ENCODE measurements around the gene TMEM53. TPM values are rescaled to one million over a fixed set of nuclear protein-coding genes. Genes with fewer than 3 reads are reported as not detected.
A peak's percentile ranks its signal among the peaks of the same experiment; 100 is the strongest.

The TMEM53 gene
- total and polyA plus RNA-seq, 2 experiments from 2014 or later, result 6.9 to 37.4 TPM

DNA sequence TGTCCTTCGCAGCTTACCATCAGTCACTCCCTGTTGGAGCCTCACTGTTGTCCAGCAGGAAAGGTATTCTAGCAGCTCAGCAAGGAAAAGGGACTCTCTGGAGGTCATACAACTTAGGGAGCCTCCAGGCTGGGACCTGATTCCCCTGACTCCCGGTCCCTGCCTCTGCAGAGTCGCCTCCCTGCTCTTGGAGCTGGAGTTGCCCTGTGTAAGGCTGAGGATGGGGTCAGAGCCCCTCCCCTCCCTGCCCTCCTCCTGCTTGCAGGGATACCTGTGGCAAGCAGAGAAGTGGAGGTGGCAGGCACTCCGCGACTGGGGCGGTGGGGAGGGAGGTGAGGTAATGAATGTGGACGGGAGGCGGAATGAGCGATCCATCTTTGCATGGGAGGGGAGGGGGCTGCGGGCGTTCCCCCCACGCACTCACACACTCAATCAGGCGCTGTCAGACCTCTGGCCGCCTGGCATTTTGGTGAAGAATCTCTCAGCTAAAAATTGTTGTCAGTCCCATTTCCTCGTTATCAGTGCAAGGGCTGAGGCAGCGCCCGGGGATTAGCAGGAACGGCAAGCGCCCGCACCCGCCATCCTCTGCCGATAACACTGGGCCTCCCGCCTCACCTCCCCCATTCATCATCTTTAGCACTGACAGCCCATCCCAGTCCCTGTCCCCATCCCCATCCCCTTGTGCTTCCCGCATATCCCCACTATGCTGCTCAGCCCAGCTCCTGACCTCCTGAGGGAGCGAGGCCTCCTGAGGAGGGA, 64.3 kb downstream of the TMEM53 start:
- H3K4me1 ChIP-seq (ENCODE audit: insufficient read depth), result no peaks in the 10 kb centered on the region
- H3K36me3 ChIP-seq (replicated peaks; ENCODE audit: insufficient read depth, low read depth), result no peaks in the 10 kb centered on the region
- H3K9me3 ChIP-seq (ENCODE audit: low read depth), result no peaks in the 10 kb centered on the region
- TF ChIP-seq EZH2phosphoT487 (IDR thresholded peaks at IDR 0.05; ENCODE audit: low read depth, severe bottlenecking, unreplicated experiment) (no peak), EZH2 (IDR thresholded peaks at IDR 0.05; ENCODE audit: borderline replicate concordance) (no peak)
- TF ChIP-seq, protein P1, sequence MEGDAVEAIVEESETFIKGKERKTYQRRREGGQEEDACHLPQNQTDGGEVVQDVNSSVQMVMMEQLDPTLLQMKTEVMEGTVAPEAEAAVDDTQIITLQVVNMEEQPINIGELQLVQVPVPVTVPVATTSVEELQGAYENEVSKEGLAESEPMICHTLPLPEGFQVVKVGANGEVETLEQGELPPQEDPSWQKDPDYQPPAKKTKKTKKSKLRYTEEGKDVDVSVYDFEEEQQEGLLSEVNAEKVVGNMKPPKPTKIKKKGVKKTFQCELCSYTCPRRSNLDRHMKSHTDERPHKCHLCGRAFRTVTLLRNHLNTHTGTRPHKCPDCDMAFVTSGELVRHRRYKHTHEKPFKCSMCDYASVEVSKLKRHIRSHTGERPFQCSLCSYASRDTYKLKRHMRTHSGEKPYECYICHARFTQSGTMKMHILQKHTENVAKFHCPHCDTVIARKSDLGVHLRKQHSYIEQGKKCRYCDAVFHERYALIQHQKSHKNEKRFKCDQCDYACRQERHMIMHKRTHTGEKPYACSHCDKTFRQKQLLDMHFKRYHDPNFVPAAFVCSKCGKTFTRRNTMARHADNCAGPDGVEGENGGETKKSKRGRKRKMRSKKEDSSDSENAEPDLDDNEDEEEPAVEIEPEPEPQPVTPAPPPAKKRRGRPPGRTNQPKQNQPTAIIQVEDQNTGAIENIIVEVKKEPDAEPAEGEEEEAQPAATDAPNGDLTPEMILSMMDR (IDR thresholded peaks at IDR 0.05; ENCODE audit: poor library complexity), result no peak
- H4K20me1 ChIP-seq (ENCODE audit: insufficient read depth, poor library complexity, severe bottlenecking), result no peaks in the 10 kb centered on the region
- H3K79me2 ChIP-seq, result no peaks in the 10 kb centered on the region
- no peak overlapping the region for H3K4me2 ChIP-seq
- DNase-seq (ENCODE audit: low spot score), result no peak
- H2AFZ ChIP-seq, result no peak overlapping the region
- H3K9me2 ChIP-seq (replicated peaks; ENCODE audit: insufficient read depth), result no peaks in the 10 kb centered on the region
- WGBS (ENCODE audit: low lambda C conversion rate, missing lambda C conversion rate), result 81% methylated on average over 11 of the region's 25 CpGs
- H3K27me3 ChIP-seq, result no peaks in the 10 kb centered on the region
- H3K27ac ChIP-seq, result no peak overlapping the region
- H3K4me3 ChIP-seq, result no peak overlapping the region

- Histone ChIP-seq H4K20me1 (ENCODE audit: insufficient read depth, poor library complexity, severe bottlenecking) (no peaks in the 10 kb centered on the region), H3K4me3 (no peak overlapping the region), H3K27ac (no peak overlapping the region), H2AFZ (no peak overlapping the region), H3K4me1 (ENCODE audit: insufficient read depth) (no peaks in the 10 kb centered on the region), H3K27me3 (no peaks in the 10 kb centered on the region), H3K4me2 (no peak overlapping the region), H3K79me2 (no peaks in the 10 kb centered on the region), H3K9me2 (replicated peaks; ENCODE audit: insufficient read depth) (no peaks in the 10 kb centered on the region), H3K9me3 (ENCODE audit: low read depth) (no peaks in the 10 kb centered on the region), H3K36me3 (replicated peaks; ENCODE audit: insufficient read depth, low read depth) (no peaks in the 10 kb centered on the region)
- no peak for TF ChIP-seq EZH2phosphoT487 (IDR thresholded peaks at IDR 0.05; ENCODE audit: low read depth, severe bottlenecking, unreplicated experiment)
- no peak for TF ChIP-seq EZH2 (IDR thresholded peaks at IDR 0.05; ENCODE audit: borderline replicate concordance)
- TF ChIP-seq, protein P1 (IDR thresholded peaks at IDR 0.05; ENCODE audit: poor library complexity), result peak; percentile 37
- peak; percentile 53 for DNase-seq (ENCODE audit: low spot score)
- WGBS (ENCODE audit: low lambda C conversion rate, missing lambda C conversion rate), result 56% methylated on average over 10 of the region's 10 CpGs
These were observed 64.9 kb downstream of the TMEM53 start for GRCh38 chr1:44609412-44609767.

DNA sequence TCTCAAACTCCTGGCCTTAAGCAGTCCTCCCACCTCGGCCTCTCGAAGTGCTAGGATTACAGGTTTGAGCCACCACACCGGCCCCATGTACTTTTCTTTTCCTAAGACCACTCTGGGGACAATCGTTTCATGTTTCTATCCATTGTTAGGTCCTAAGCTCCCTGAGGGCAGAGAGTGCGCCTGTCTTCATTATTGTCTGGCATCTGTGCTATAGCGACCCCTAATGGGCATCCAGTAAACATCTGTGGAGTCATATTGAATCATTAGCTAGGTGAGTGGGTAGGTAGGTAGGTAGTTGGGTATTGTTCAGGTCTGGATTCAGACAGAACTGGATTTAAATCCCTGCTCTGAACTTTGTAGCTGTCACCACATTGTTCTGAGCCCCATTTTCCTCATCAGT, 66.1 kb downstream of the TMEM53 start:
- 67% methylated on average over 6 of the region's 6 CpGs for WGBS (ENCODE audit: low lambda C conversion rate, missing lambda C conversion rate)
- Histone ChIP-seq H3K27me3 (no peaks in the 10 kb centered on the region), H4K20me1 (ENCODE audit: insufficient read depth, poor library complexity, severe bottlenecking) (no peaks in the 10 kb centered on the region), H3K4me1 (ENCODE audit: insufficient read depth) (no peaks in the 10 kb centered on the region), H2AFZ (no peak overlapping the region), H3K27ac (no peak overlapping the region), H3K9me3 (ENCODE audit: low read depth) (no peaks in the 10 kb centered on the region), H3K9me2 (replicated peaks; ENCODE audit: insufficient read depth) (no peaks in the 10 kb centered on the region), H3K79me2 (no peaks in the 10 kb centered on the region), H3K36me3 (replicated peaks; ENCODE audit: insufficient read depth, low read depth) (no peaks in the 10 kb centered on the region), H3K4me2 (no peak overlapping the region), H3K4me3 (no peak overlapping the region)
- no peak for TF ChIP-seq EZH2phosphoT487 (IDR thresholded peaks at IDR 0.05; ENCODE audit: low read depth, severe bottlenecking, unreplicated experiment)
- TF ChIP-seq, protein P1 (IDR thresholded peaks at IDR 0.05; ENCODE audit: poor library complexity), result no peak
- DNase-seq (ENCODE audit: low spot score), result no peak

Data from hepatocyte (in vitro differentiated cells).